ENCODE results near the gene HDAC4.
A peak's percentile ranks its signal among the peaks of the same experiment; 100 is the strongest.

Gene HDAC4

DNA sequence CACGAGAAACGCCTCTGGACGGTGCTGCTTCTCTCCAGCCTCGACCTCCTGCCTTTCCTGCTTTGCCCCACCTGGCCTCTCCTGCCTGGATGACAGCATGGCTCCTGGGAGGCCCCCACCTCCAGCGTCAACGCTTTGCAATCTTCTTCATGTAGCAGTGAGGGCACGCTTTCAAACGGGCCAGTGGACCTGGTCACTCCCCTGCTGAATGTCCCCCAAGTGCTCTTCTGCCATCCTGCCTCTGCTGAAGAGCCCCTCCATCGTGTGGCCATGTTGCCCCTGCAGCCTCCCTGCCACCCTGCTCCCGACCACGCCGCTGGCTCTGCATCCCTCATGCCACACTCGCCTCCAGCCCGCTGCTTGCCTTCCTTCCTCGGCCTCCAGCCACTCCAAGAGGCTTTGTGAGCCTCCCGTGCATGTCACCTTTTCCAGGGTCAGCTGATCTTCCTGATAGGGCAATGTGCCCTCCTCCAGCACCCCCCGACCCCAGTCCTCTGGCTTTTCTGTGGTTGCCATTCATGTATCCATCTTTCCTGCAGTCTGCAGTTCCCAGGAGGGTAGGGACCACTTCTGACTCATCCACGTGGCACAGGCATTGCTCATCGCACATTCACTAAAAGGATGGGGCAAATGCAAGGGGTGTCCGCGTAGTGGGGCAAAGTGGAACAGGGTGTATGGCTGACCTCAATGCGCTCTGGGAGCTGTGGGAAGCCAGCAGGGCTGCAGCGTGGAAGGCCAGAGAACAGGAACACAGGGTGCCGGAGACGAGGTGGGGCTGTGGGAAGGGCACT lies 284.2 kb downstream of the HDAC4 start:
- Histone ChIP-seq H3K27me3 (ENCODE audit: insufficient read depth, poor library complexity, severe bottlenecking) (no peaks in the 10 kb centered on the region), H3K4me3 (replicated peaks; ENCODE audit: insufficient read depth, low read length) (no peak overlapping the region), H3K27ac (replicated peaks) (no peak overlapping the region)
- DNase-seq (ENCODE audit: low read depth in 1 of 2, low spot score in 1 of 2) = no peak
- TF ChIP-seq POLR2AphosphoS5 (IDR thresholded peaks at IDR 0.05; ENCODE audit: low read depth) (0 out of 2 replicates have a peak, but pooled peaks have one; percentile 12), SPI1 (IDR thresholded peaks at IDR 0.05; ENCODE audit: borderline replicate concordance, low read depth) (no peak), GABPA (IDR thresholded peaks at IDR 0.05; ENCODE audit: low read depth) (no peak)
- TF ChIP-seq, protein P1, sequence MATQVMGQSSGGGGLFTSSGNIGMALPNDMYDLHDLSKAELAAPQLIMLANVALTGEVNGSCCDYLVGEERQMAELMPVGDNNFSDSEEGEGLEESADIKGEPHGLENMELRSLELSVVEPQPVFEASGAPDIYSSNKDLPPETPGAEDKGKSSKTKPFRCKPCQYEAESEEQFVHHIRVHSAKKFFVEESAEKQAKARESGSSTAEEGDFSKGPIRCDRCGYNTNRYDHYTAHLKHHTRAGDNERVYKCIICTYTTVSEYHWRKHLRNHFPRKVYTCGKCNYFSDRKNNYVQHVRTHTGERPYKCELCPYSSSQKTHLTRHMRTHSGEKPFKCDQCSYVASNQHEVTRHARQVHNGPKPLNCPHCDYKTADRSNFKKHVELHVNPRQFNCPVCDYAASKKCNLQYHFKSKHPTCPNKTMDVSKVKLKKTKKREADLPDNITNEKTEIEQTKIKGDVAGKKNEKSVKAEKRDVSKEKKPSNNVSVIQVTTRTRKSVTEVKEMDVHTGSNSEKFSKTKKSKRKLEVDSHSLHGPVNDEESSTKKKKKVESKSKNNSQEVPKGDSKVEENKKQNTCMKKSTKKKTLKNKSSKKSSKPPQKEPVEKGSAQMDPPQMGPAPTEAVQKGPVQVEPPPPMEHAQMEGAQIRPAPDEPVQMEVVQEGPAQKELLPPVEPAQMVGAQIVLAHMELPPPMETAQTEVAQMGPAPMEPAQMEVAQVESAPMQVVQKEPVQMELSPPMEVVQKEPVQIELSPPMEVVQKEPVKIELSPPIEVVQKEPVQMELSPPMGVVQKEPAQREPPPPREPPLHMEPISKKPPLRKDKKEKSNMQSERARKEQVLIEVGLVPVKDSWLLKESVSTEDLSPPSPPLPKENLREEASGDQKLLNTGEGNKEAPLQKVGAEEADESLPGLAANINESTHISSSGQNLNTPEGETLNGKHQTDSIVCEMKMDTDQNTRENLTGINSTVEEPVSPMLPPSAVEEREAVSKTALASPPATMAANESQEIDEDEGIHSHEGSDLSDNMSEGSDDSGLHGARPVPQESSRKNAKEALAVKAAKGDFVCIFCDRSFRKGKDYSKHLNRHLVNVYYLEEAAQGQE (IDR thresholded peaks at IDR 0.05; ENCODE audit: insufficient replicate concordance, low read depth) = no peak
- TF ChIP-seq, protein P2, sequence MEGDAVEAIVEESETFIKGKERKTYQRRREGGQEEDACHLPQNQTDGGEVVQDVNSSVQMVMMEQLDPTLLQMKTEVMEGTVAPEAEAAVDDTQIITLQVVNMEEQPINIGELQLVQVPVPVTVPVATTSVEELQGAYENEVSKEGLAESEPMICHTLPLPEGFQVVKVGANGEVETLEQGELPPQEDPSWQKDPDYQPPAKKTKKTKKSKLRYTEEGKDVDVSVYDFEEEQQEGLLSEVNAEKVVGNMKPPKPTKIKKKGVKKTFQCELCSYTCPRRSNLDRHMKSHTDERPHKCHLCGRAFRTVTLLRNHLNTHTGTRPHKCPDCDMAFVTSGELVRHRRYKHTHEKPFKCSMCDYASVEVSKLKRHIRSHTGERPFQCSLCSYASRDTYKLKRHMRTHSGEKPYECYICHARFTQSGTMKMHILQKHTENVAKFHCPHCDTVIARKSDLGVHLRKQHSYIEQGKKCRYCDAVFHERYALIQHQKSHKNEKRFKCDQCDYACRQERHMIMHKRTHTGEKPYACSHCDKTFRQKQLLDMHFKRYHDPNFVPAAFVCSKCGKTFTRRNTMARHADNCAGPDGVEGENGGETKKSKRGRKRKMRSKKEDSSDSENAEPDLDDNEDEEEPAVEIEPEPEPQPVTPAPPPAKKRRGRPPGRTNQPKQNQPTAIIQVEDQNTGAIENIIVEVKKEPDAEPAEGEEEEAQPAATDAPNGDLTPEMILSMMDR (IDR thresholded peaks at IDR 0.05; ENCODE audit: insufficient read depth, low read length) = no peak

DNA sequence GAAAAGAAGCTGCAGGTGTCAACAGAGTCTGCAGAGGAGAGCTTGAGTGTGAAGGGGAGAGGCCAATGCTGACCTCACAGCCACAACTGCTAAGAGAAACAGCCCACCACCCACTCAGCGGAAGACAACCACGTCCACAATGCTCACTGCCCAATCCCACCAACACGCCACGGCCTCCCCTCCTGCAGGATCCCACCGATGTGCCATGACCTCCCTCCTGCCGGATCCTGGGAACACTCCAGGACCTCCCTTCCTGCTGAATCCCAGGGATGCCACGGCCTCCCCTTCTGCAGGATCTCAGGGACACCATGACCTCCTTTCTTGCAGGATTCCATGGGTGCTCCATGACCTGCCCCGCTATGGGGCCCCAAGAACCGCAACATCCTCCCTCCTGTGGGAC lies 285.2 kb downstream of the HDAC4 start:
- DNase-seq (ENCODE audit: low read depth in 1 of 2, low spot score in 1 of 2) = no peak
- no peak overlapping the region for H3K27ac ChIP-seq (replicated peaks)
- TF ChIP-seq POLR2AphosphoS5 (IDR thresholded peaks at IDR 0.05; ENCODE audit: low read depth) = no peak
- no peak for TF ChIP-seq GABPA (IDR thresholded peaks at IDR 0.05; ENCODE audit: low read depth)
- TF ChIP-seq SPI1 (IDR thresholded peaks at IDR 0.05; ENCODE audit: borderline replicate concordance, low read depth) = no peak
- TF ChIP-seq, protein P1 (IDR thresholded peaks at IDR 0.05; ENCODE audit: insufficient replicate concordance, low read depth) = no peak
- H3K4me3 ChIP-seq (replicated peaks; ENCODE audit: insufficient read depth, low read length) = no peak overlapping the region
- no peaks in the 10 kb centered on the region for H3K27me3 ChIP-seq (ENCODE audit: insufficient read depth, poor library complexity, severe bottlenecking)

DNA sequence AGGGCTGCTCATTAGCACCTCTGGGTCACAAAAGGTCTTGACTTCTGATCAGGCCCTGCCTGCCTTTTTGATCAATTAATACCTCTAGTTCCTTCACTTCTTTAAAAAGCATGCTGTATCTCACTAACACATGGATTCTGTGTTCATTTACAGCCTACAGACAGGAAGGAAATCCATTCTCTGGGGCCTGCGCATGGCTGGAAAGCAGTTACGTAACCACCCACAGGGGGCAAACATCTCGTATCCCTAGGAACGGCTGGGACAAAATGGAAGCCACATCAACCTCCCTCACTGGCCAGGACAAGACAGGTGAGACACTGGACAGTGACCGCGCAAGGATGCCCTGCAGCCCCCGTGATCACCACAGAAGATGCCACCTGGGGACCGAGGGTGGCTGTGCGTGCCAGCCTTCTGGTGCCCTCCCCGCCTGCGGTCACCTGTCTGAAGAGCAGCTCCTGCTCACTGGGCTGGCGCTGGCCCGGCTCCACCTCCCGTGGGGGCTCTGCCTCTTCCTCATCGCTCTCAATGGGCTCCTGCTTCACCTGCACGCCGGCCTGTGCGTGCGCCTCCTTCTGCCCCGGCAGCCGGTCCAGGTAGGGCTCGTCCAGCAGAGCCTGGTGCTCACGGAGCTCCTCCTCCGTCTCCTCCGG lies 286.1 kb downstream of the HDAC4 start:
- Histone ChIP-seq H3K27ac (replicated peaks) (no peak overlapping the region), H3K27me3 (ENCODE audit: insufficient read depth, poor library complexity, severe bottlenecking) (no peaks in the 10 kb centered on the region), H3K4me3 (replicated peaks; ENCODE audit: insufficient read depth, low read length) (no peak overlapping the region)
- DNase-seq (ENCODE audit: low read depth in 1 of 2, low spot score in 1 of 2) = peak; percentile 14 to 27
- no peak for TF ChIP-seq SPI1 (IDR thresholded peaks at IDR 0.05; ENCODE audit: borderline replicate concordance, low read depth)
- no peak for TF ChIP-seq POLR2AphosphoS5 (IDR thresholded peaks at IDR 0.05; ENCODE audit: low read depth)
- TF ChIP-seq, protein P1 (IDR thresholded peaks at IDR 0.05; ENCODE audit: insufficient replicate concordance, low read depth) = no peak
- no peak for TF ChIP-seq GABPA (IDR thresholded peaks at IDR 0.05; ENCODE audit: low read depth)
- TF ChIP-seq, protein P2 (IDR thresholded peaks at IDR 0.05; ENCODE audit: insufficient read depth, low read length) = no peak

All from HL-60 (cell line).